NCI-H748 treated with DMSO at 0.1 percent for 48 hours (cell line): Measurements from ENCODE around the gene PZP.
"Not testable (repeated sequence)": the region's sequence is repeated elsewhere in the genome, so short reads cannot be mapped to it uniquely, and the experiment has no call there.

Source experiments
- DNase-seq: peaks from one replicate; lab custom pipeline; 2025; lab: John Stamatoyannopoulos, UW

Gene PZP

GRCh38 chr12:9184276-9184675 is 23.9 kb downstream of the PZP start:
- DNase-seq, result no peak

- DNase-seq, result no peak
These were observed 27.4 kb downstream of the PZP start for GRCh38 chr12:9180810-9181209.

GRCh38 chr12:9179781-9180180 is 28.4 kb downstream of the PZP start:
- DNase-seq, result no peak

GRCh38 chr12:9169979-9170634 is 38.1 kb downstream of the PZP start:
- DNase-seq, result no peak

GRCh38 chr12:9167345-9167744 is 40.9 kb downstream of the PZP start:
- DNase-seq, result not testable (repeated sequence)

GRCh38 chr12:9163392-9163791 is 44.8 kb downstream of the PZP start:
- DNase-seq, result no peak

- DNase-seq, result no peak
These were observed 52.1 kb downstream of the PZP start for GRCh38 chr12:9156119-9156518.

GRCh38 chr12:9149372-9149771 is 58.8 kb downstream of the PZP start:
- DNase-seq, result no peak

- no peak for DNase-seq
These were observed 59.3 kb downstream of the PZP start for GRCh38 chr12:9148926-9149325.

- no peak for DNase-seq
These were observed 60.7 kb downstream of the PZP start for GRCh38 chr12:9147461-9147860.

GRCh38 chr12:9144730-9145106 is 63.5 kb downstream of the PZP start:
- DNase-seq, result no peak

GRCh38 chr12:9143929-9144729 is 64.1 kb downstream of the PZP start:
- no peak for DNase-seq

GRCh38 chr12:9143137-9143536 is 65.1 kb downstream of the PZP start:
- DNase-seq, result no peak

- not testable (repeated sequence) for DNase-seq
These were observed 68.5 kb downstream of the PZP start for GRCh38 chr12:9139588-9140290.

GRCh38 chr12:9135903-9136310 is 72.3 kb downstream of the PZP start:
- DNase-seq, result no peak

- DNase-seq, result no peak
These were observed 73.1 kb downstream of the PZP start for GRCh38 chr12:9134981-9135628.

GRCh38 chr12:9133216-9133916 is 74.8 kb downstream of the PZP start:
- no peak for DNase-seq

- DNase-seq, result no peak
These were observed 76.1 kb downstream of the PZP start for GRCh38 chr12:9132008-9132535.

GRCh38 chr12:9130244-9130643 is 78.0 kb downstream of the PZP start:
- no peak for DNase-seq

- no peak for DNase-seq
These were observed 80.1 kb downstream of the PZP start for GRCh38 chr12:9127936-9128663.

GRCh38 chr12:9127484-9127883 is 80.7 kb downstream of the PZP start:
- no peak for DNase-seq
